Kidney (tissue), 14 donors: Measurements from ENCODE around the gene NGRN. TPM values are rescaled to one million over a fixed set of nuclear protein-coding genes. Genes with fewer than 3 reads are reported as not detected.
A peak's percentile ranks its signal among the peaks of the same experiment; 100 is the strongest.

Experiments used
- DNase-seq, 5 donors: peaks; one replicate each; pipeline ENCODE4 v3.0.0-alpha.2; 2013 to 2020
- FAIRE-seq: peaks from 2 replicates; lab custom pipeline; 2012; peaks lifted over from hg19 to GRCh38; lab: Jason Lieb, UNC
- H3K27ac ChIP-seq, 2 donors: one replicate each; pipeline ENCODE4 v1.7.0; 2013; ENCODE audit warnings: low read depth in 2 of 2, low read length in 2 of 2, inconsistent platforms in 1 of 2
- H3K27me3 ChIP-seq: one replicate; pipeline ENCODE4 v1.7.1; 2013; ENCODE audit warnings: low read length, inconsistent platforms; ENCODE audit not compliant: control insufficient read depth, insufficient read depth
- H3K36me3 ChIP-seq, 3 donors: one replicate each; pipeline versions ENCODE4 v1.7.0 to v1.7.1; 2013; ENCODE audit warnings: low read length in 3 of 3, control low read depth in 1 of 3, inconsistent platforms in 1 of 3; ENCODE audit not compliant: insufficient read depth in 3 of 3, control insufficient read depth in 2 of 3
- H3K4me1 ChIP-seq, 3 donors: one replicate each; pipeline versions ENCODE4 v1.7.0 to v1.7.1; 2013; ENCODE audit warnings: low read length in 3 of 3, inconsistent platforms in 1 of 3, low read depth in 1 of 3; ENCODE audit not compliant: control insufficient read depth in 2 of 3, insufficient read depth in 2 of 3
- H3K4me3 ChIP-seq, 3 donors: one replicate each; pipeline versions ENCODE4 v1.7.0 to v1.8.1; 2013; ENCODE audit warnings: low read length in 3 of 3, control low read depth in 1 of 3, inconsistent platforms in 1 of 3
- H3K9ac ChIP-seq, 3 donors: one replicate each; pipeline versions ENCODE4 v1.7.0 to v1.7.1; 2013; ENCODE audit warnings: low read length in 3 of 3, control low read depth in 1 of 3, inconsistent platforms in 1 of 3
- H3K9me3 ChIP-seq, 3 donors: one replicate each; pipeline versions ENCODE4 v1.7.0 to v1.7.1; 2013; ENCODE audit warnings: low read length in 3 of 3, control low read depth in 1 of 3, inconsistent platforms in 1 of 3; ENCODE audit not compliant: control insufficient read depth in 2 of 3, insufficient read depth in 1 of 3
- intact Hi-C: fragments of 100-400 bp; cut with DNase I; formaldehyde crosslinking; loops from one replicate; pipeline ENCODE4 v1.11.1; 2022
- polyA plus RNA-seq: library from polyadenylated mRNA; stranded (reverse); fragments of 350-450 nt; fragmentation: Illumina TruSeq; extraction: RNeasy Lipid Tissue Mini Kit (QIAGEN cat#74804); gene quantifications from one replicate; pipeline ENCODE4 v1.2.3, GENCODE V29; 2014; ENCODE audit warnings: low read depth, low replicate concordance; ENCODE audit not compliant: insufficient read depth
- total RNA-seq: library from RNA; stranded (reverse); fragmentation: NEBNext Ultra II Directional; extraction: Animal tissue kit (Norgen Biotek cat#: 25700); gene quantifications from one replicate; pipeline ENCODE4 v1.2.1, GENCODE V29; 2021
- TF ChIP-seq, protein P1 (sequence below): IDR thresholded peaks from 3 replicates; pipeline ENCODE4 v1.5.1; 2012; ENCODE audit warnings: mild to moderate bottlenecking, moderate library complexity, borderline replicate concordance; ENCODE audit not compliant: insufficient read depth; ENCODE audit errors: extremely low read depth
- donor health status: control.
- donor health status: control.
- donor health status: control.
- donor health status: control.
- donor health status: control.
- donor health status: DM: yes; HTN: yes; CAD: no.
- donor health status: Normal renal cell carcinoma (clear cell type).

Gene NGRN
- total and polyA plus RNA-seq, 2 donors from 2014 or later: 81.9 to 93.8 TPM

DNA sequence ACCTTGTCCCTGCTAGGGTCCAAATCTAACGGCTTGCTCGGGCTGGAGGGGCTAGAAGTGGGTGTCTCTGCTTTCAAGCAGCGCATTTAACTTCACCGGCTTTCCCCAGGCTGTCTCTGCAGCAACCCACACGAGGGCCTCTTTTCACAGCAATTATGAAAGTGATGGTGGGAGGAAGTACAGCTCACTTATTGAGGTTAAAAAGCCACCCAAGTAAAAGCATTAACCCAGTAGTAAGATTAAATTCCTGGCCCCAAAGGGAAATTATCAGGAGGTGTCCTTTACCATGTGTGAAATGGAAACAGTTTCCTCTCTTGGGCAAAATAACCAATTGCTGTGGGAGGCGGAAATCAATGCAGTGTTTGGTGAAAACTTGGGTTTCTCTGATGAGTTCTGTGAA lies 41.1 kb downstream of the NGRN start:
- intact Hi-C loops: no loop called here
- no peak overlapping the region for H3K27ac ChIP-seq
- TF ChIP-seq, protein P1, sequence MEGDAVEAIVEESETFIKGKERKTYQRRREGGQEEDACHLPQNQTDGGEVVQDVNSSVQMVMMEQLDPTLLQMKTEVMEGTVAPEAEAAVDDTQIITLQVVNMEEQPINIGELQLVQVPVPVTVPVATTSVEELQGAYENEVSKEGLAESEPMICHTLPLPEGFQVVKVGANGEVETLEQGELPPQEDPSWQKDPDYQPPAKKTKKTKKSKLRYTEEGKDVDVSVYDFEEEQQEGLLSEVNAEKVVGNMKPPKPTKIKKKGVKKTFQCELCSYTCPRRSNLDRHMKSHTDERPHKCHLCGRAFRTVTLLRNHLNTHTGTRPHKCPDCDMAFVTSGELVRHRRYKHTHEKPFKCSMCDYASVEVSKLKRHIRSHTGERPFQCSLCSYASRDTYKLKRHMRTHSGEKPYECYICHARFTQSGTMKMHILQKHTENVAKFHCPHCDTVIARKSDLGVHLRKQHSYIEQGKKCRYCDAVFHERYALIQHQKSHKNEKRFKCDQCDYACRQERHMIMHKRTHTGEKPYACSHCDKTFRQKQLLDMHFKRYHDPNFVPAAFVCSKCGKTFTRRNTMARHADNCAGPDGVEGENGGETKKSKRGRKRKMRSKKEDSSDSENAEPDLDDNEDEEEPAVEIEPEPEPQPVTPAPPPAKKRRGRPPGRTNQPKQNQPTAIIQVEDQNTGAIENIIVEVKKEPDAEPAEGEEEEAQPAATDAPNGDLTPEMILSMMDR: no peak
- DNase-seq: peak in 1 of 5 donors; percentile 21
- no peak overlapping the region for H3K4me3 ChIP-seq
- no peaks in the 10 kb centered on the region for H3K27me3 ChIP-seq
- no peak overlapping the region for H3K9ac ChIP-seq
- no peaks in the 10 kb centered on the region for H3K36me3 ChIP-seq
- FAIRE-seq: no peak
- no peaks in the 10 kb centered on the region for H3K9me3 ChIP-seq
- peaks cover 0 to 3% (median under 1%) of the 10 kb centered on the region in 3 donors for H3K4me1 ChIP-seq

DNA sequence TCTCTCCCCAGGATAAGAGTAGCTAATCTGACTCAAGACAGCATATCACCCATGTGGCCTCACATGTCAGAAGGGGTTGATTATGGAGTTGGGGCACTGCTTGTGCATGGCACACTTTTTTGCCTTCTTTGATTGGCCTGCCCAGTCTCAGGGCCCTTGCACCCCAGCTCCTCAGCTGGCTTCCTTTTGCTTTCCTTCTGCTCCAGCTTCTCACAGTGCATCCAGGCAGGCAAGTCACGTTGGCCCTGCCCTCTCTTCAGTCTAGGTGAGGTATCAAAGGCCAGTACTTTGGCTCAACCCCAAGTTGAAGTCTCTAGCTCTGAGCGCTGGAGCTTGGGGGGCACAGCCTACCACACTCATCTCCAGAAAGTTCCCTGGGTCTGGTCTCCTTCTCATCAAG lies 42.2 kb downstream of the NGRN start:
- FAIRE-seq: no peak
- Histone ChIP-seq H3K27me3 (no peaks in the 10 kb centered on the region), H3K27ac (no peak overlapping the region), H3K9ac (no peak overlapping the region), H3K9me3 (no peaks in the 10 kb centered on the region), H3K36me3 (no peaks in the 10 kb centered on the region), H3K4me3 (no peak overlapping the region), H3K4me1 (no peaks in the 10 kb centered on the region)
- TF ChIP-seq, protein P1: no peak
- no peak for DNase-seq
- intact Hi-C loops: no loop called here

DNA sequence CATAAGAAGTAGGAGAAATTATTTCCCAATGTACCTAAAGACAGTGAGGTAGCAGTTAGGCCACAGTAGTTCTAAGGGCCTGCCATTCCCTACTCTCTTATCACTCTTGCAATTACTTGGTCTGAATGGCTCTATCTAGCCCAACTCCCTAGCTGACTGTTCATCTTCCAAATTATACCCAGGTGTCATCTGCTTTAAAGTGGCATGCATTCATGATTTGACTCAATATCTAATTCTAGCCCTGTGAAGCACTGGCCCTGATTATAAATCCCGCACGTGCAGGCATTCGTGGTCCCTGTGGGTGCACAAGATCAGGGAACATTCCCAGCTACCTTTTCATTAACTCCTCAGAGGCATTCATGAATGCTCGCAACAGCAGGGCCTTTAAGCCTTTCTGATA lies 43.5 kb downstream of the NGRN start:
- Histone ChIP-seq H3K9me3 (no peaks in the 10 kb centered on the region), H3K27ac (peak overlapping the region in 1 of 2 donors; percentile 2), H3K9ac (no peak overlapping the region), H3K36me3 (no peaks in the 10 kb centered on the region), H3K4me1 (no peaks in the 10 kb centered on the region), H3K4me3 (no peak overlapping the region), H3K27me3 (no peaks in the 10 kb centered on the region)
- DNase-seq (no peak), FAIRE-seq (no peak)
- intact Hi-C loops: no loop called here
- TF ChIP-seq, protein P1: no peak
